OCI-LY1 (cell line): ENCODE results near the gene RNF103.

Experiments
- H2AFZ ChIP-seq: fragments of 200-600 bp; sonication (generic), shearing (Covaris generic); 2 replicates; pipeline ENCODE4 v1.6.0; 2014; ENCODE audit warnings: antibody characterized with exemption, mild to moderate bottlenecking, low read length
- H3F3A ChIP-seq: fragments of 200-600 bp; sonication (generic), shearing (Covaris generic); 2 replicates; pipeline ENCODE4 v1.6.0; 2014; ENCODE audit warnings: mild to moderate bottlenecking, antibody characterized with exemption, low read length, moderate library complexity; ENCODE audit not compliant: insufficient read depth
- H3K27ac ChIP-seq: fragments of 200-600 bp; sonication (generic); 2 replicates; pipeline ENCODE4 v1.5.1; 2014; ENCODE audit warnings: low read length, mixed run types, mild to moderate bottlenecking, low read depth; ENCODE audit not compliant: poor library complexity, severe bottlenecking
- H3K27me3 ChIP-seq: fragments of 200-600 bp; sonication (generic); 2 replicates; pipeline ENCODE4 v1.6.0; 2014; ENCODE audit warnings: antibody characterized with exemption, mild to moderate bottlenecking, low read length, moderate library complexity; ENCODE audit not compliant: insufficient read depth
- H3K36me3 ChIP-seq: fragments of 200-600 bp; sonication (generic); 2 replicates; pipeline ENCODE4 v1.6.1; 2014; ENCODE audit warnings: mild to moderate bottlenecking, antibody characterized with exemption, low read length, moderate library complexity, mixed read lengths; ENCODE audit not compliant: insufficient read depth
- H3K4me1 ChIP-seq: fragments of 200-600 bp; sonication (generic); 2 replicates; pipeline ENCODE4 v1.5.1; 2014; ENCODE audit warnings: mild to moderate bottlenecking, low read length, moderate library complexity; ENCODE audit not compliant: insufficient read depth, severe bottlenecking
- H3K4me2 ChIP-seq: fragments of 200-600 bp; sonication (generic), shearing (Covaris generic); 2 replicates; pipeline ENCODE4 v1.6.1; 2014; ENCODE audit warnings: low read length
- H3K4me3 ChIP-seq: fragments of 200-600 bp; sonication (generic); 2 replicates; pipeline ENCODE4 v1.5.1; 2014; ENCODE audit warnings: low read length, low read depth, mild to moderate bottlenecking, mixed read lengths; ENCODE audit not compliant: poor library complexity, severe bottlenecking
- H3K79me2 ChIP-seq: fragments of 200-600 bp; shearing (Covaris generic); 2 replicates; pipeline ENCODE4 v1.6.1; 2016; ENCODE audit warnings: mixed run types, low read length, mixed read lengths; ENCODE audit not compliant: insufficient read depth
- H3K9ac ChIP-seq: fragments of 200-600 bp; sonication (generic), shearing (Covaris generic); 2 replicates; pipeline ENCODE4 v1.6.1; 2014; ENCODE audit warnings: mild to moderate bottlenecking, low read length, mixed read lengths
- H3K9me2 ChIP-seq: fragments of 200-600 bp; sonication (generic), shearing (Covaris generic); 2 replicates; pipeline ENCODE4 v1.6.1; 2014; ENCODE audit warnings: low read depth, mild to moderate bottlenecking, low read length, mixed read lengths
- H3K9me3 ChIP-seq: fragments of 200-600 bp; shearing (Covaris generic); 2 replicates; pipeline ENCODE4 v1.6.1; 2014; ENCODE audit warnings: low read length, mixed read lengths
- H4K20me1 ChIP-seq: fragments of 200-600 bp; sonication (generic), shearing (Covaris generic); 2 replicates; pipeline ENCODE4 v1.6.0; 2016; ENCODE audit warnings: mild to moderate bottlenecking, low read length; ENCODE audit not compliant: insufficient read depth
- CTCF ChIP-seq: fragments of 200-600 bp; sonication (generic), shearing (Covaris generic); IDR thresholded peaks from 2 replicates; pipeline ENCODE4 v1.5.1; 2017; ENCODE audit warnings: mild to moderate bottlenecking, antibody characterized with exemption, low read length, moderate library complexity, mixed read lengths
- EZH2 ChIP-seq: fragments of 200-600 bp; sonication (generic), shearing (Covaris generic); IDR thresholded peaks from 2 replicates; pipeline ENCODE4 v1.8.0; 2017; ENCODE audit warnings: borderline replicate concordance, mixed run types, mild to moderate bottlenecking, antibody characterized with exemption, low read length, moderate library complexity, mixed read lengths

Gene RNF103

GRCh38 chr2:86631846-86632485 lies 8.3 kb upstream of the RNF103 start:
- no peak for TF ChIP-seq CTCF
- no peak for TF ChIP-seq EZH2
- no peaks in the 10 kb centered on the region for H3K79me2 ChIP-seq
- no peaks in the 10 kb centered on the region for H3K27me3 ChIP-seq
- H3F3A ChIP-seq = no peaks in the 10 kb centered on the region
- H3K27ac ChIP-seq = no peak overlapping the region
- H3K4me2 ChIP-seq = no peak overlapping the region
- no peaks in the 10 kb centered on the region for H3K36me3 ChIP-seq
- H3K9me3 ChIP-seq = no peaks in the 10 kb centered on the region
- no peaks in the 10 kb centered on the region for H4K20me1 ChIP-seq
- no peaks in the 10 kb centered on the region for H3K4me1 ChIP-seq
- H3K4me3 ChIP-seq = no peak overlapping the region
- no peak overlapping the region for H2AFZ ChIP-seq
- H3K9ac ChIP-seq = no peak overlapping the region
- H3K9me2 ChIP-seq = no peaks in the 10 kb centered on the region

- no peaks in the 10 kb centered on the region for H3K9me2 ChIP-seq
- H3K9ac ChIP-seq = no peak overlapping the region
- H3K4me3 ChIP-seq = no peak overlapping the region
- H3F3A ChIP-seq = no peaks in the 10 kb centered on the region
- no peak overlapping the region for H3K27ac ChIP-seq
- no peak overlapping the region for H2AFZ ChIP-seq
- no peaks in the 10 kb centered on the region for H3K79me2 ChIP-seq
- H4K20me1 ChIP-seq = no peaks in the 10 kb centered on the region
- no peaks in the 10 kb centered on the region for H3K9me3 ChIP-seq
- TF ChIP-seq EZH2 (no peak), CTCF (no peak)
- H3K4me2 ChIP-seq = no peak overlapping the region
- H3K36me3 ChIP-seq = no peaks in the 10 kb centered on the region
- no peaks in the 10 kb centered on the region for H3K27me3 ChIP-seq
- peaks cover 4% of the 10 kb centered on the region for H3K4me1 ChIP-seq
Observed at GRCh38 chr2:86628091-86628522, 4.4 kb upstream of the RNF103 start.

- Histone ChIP-seq H3K27ac (no peak overlapping the region), H2AFZ (no peak overlapping the region), H3K36me3 (no peaks in the 10 kb centered on the region), H3K79me2 (peaks cover 2% of the 10 kb centered on the region; the same call in 1 of the 2 replicates), H4K20me1 (no peaks in the 10 kb centered on the region), H3F3A (no peaks in the 10 kb centered on the region), H3K4me1 (peaks cover 4% of the 10 kb centered on the region), H3K9me2 (no peaks in the 10 kb centered on the region), H3K27me3 (no peaks in the 10 kb centered on the region), H3K4me2 (no peak overlapping the region), H3K4me3 (no peak overlapping the region), H3K9me3 (no peaks in the 10 kb centered on the region), H3K9ac (no peak overlapping the region)
- TF ChIP-seq CTCF (no peak), EZH2 (no peak)
Observed at GRCh38 chr2:86627550-86627949, 3.9 kb upstream of the RNF103 start.
